Activated CD8-positive, alpha-beta memory T cell treated with anti-CD3 and anti-CD28 coated beads, Interleukin-2, amount 50 U/mL, for 24 hours (primary cell): Measurements from ENCODE around the gene KRTAP5-8.
"Not testable (repeated sequence)": the region's sequence is repeated elsewhere in the genome, so short reads cannot be mapped to it uniquely, and the experiment has no call there.

Source experiments
- DNase-seq: peaks from one replicate; pipeline ENCODE4 v3.0.0-alpha.2; 2020; ENCODE audit errors: extremely low read depth

Gene KRTAP5-8

GRCh38 chr11:71574418-71574817 lies 36.6 kb downstream of the KRTAP5-8 start:
- DNase-seq: no peak

- DNase-seq: no peak
Observed at GRCh38 chr11:71575723-71576424, 38.0 kb downstream of the KRTAP5-8 start.

GRCh38 chr11:71576688-71577465 lies 39.1 kb downstream of the KRTAP5-8 start:
- DNase-seq: not testable (repeated sequence)

GRCh38 chr11:71577469-71578004 lies 39.7 kb downstream of the KRTAP5-8 start:
- DNase-seq: no peak

DNA sequence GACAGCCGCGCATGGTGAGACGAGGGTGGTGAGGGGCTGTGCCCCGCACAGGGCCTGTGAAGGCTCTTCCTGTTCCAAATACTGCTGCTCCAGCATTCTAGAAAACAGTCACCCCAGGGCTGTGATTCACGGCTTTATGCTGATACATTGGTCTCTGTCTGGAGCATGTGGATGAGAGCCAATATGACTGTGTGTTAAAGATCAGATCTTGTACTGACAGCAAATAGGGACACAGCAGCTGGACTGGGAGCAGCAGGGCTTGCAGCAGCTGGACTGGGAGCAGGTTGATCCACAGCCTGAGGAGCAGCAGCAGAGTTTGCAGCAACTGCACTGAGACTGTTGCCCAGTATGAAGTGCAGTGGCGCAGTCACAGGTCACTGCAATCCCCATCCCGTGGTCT lies 41.7 kb downstream of the KRTAP5-8 start:
- DNase-seq: not testable (repeated sequence)

DNA sequence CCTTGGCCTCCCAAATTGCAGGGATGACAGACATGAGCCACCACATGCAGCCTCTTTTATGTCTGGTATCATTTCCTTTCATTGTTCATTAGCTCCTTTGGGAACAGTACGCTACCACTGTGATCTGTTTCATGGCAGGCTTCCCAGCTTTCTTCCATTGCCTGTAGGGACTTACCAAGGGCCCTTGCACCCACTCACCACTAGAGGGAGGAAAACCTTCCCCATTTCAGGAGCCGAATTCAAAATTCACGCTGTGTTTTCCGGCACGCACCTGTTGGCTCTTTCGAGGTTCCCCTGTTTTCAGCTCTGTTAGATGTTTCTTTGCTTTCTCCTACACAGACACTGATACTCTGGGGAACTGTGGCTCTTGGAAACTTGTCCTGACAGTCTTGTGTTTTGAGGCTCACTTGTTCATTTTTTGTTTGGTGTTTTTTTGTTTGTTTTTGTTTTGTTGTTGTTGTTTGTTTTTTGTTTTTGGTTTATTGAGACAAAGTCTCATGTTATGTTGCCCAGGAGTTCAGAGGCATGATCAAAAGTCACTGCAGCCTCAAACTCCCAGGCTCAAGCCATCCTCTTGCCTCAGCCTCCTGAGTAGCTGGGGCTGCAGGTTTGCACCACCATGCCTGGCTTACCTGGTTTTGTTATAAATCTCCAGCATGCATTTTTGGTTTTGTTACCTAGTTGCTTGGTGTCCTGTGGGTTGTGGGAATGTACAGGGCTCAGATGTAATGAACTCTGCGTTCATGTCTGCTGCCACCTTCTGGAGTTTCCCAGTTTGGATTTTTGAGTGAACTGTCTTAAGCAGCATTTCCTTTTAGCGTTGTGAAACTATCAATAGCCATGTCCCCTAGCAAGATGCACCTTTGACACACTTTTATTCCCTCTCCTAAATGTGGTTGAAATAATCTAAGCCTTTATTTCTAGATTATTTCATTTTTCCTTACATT lies 42.5 kb downstream of the KRTAP5-8 start:
- DNase-seq: no peak

GRCh38 chr11:71581826-71582225 lies 44.0 kb downstream of the KRTAP5-8 start:
- DNase-seq: no peak

DNA sequence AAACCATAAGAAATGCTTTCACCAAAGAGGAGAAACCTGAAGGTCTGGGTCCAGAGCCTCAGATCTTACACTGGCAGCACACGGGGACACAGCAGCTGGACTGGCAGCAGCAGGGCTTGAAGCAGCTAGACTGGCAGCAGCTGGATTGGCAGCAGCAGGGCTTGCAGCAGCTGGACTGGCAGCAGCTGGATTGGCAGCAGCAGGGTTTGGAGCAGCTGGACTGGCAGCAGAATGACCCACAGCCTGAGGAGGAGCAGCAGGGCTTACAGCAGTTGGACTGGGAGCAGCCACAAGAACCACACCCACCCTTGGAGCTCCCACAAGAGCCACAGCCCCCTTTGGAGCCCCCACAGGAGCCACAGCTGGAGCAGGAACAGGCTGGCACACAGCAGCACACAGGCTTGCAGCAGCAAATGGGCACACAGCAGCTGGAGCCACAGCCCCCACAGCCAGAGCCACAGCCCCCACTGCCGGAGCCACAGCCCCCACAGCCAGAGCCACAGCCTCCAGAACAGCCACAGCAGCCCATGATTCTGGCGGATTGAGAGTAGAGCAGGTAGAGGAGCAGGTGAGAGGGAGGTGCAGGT lies 44.6 kb downstream of the KRTAP5-8 start, which contains the start of gene KRTAP5-11:
Gene KRTAP5-11 (minus strand): TSS at position 567 of the 587 bp plus-strand sequence. CDS start 38 bp downstream, at position 529.
- DNase-seq: no peak

GRCh38 chr11:71582969-71583368 lies 45.1 kb downstream of the KRTAP5-8 start:
- DNase-seq: not testable (repeated sequence)

GRCh38 chr11:71585673-71586072 lies 47.8 kb downstream of the KRTAP5-8 start:
- DNase-seq: not testable (repeated sequence)

- not testable (repeated sequence) for DNase-seq
Observed at GRCh38 chr11:71588314-71588713, 50.5 kb downstream of the KRTAP5-8 start.
